IMR-90 (cell line): Measurements from ENCODE around the gene COL13A1. TPM values are rescaled to one million over a fixed set of nuclear protein-coding genes. Genes with fewer than 3 reads are reported as not detected.
A peak's percentile ranks its signal among the peaks of the same experiment; 100 is the strongest.

Experiments used
- ATAC-seq: fragments of 200-7000 bp; cut with Tn5 transposase; 2 replicates; pipeline ENCODE4 v1.9.1; 2020; ENCODE audit warnings: low read depth, mild to moderate bottlenecking, moderate library complexity
- BruUV-seq: library from RNA; stranded (reverse); fragments of 400-500 nt; replicated peaks from 2 replicates; lab custom pipeline; 2021; lab: Mats Ljungman, UMichigan
- CTCF ChIA-PET: fragments of 300-600 bp; formaldehyde crosslinking; extraction: SDS; loops from one replicate; lab custom pipeline; 2021; ENCODE audit warnings: antibody characterized with exemption; lab: Yijun Ruan, JAX
- POLR2A ChIA-PET: fragments of 300-600 bp; sonication (Branson Sonifier 250); formaldehyde crosslinking; loops from one replicate; lab custom pipeline; 2022; ENCODE audit warnings: antibody characterized with exemption; ENCODE audit not compliant: unreplicated experiment; lab: Charles Lee
- DNase-seq: peaks from one replicate; pipeline ENCODE4 v3.0.0; 2013
- H2AFZ ChIP-seq: replicated peaks from 2 replicates; pipeline ENCODE3; 2013; ENCODE audit warnings: low read length, mild to moderate bottlenecking; ENCODE audit not compliant: poor library complexity
- H2AK5ac ChIP-seq: 2 replicates; pipeline ENCODE4 v1.6.1; 2013; ENCODE audit warnings: low read depth, low read length, inconsistent platforms
- H2AK9ac ChIP-seq: replicated peaks from 2 replicates; pipeline ENCODE3; 2013; ENCODE audit warnings: mild to moderate bottlenecking, low read depth, low read length, moderate library complexity; ENCODE audit not compliant: poor library complexity
- H2BK120ac ChIP-seq: 2 replicates; pipeline ENCODE4 v1.6.1; 2013; ENCODE audit warnings: low read depth, low read length, inconsistent platforms
- H2BK15ac ChIP-seq: 3 replicates; pipeline ENCODE4 v1.6.1; 2013; ENCODE audit warnings: low read depth, low read length, inconsistent platforms
- H2BK20ac ChIP-seq: 2 replicates; pipeline ENCODE4 v1.6.1; 2013; ENCODE audit warnings: low read depth, mild to moderate bottlenecking, inconsistent platforms, low read length, moderate library complexity
- H2BK5ac ChIP-seq: 2 replicates; pipeline ENCODE4 v1.6.1; 2013; ENCODE audit warnings: mild to moderate bottlenecking, low read depth, low read length, inconsistent platforms; ENCODE audit not compliant: poor library complexity, severe bottlenecking
- H3K14ac ChIP-seq: replicated peaks from 2 replicates; pipeline ENCODE4 v1.6.1; 2013; ENCODE audit warnings: low read depth, low read length, inconsistent platforms
- H3K18ac ChIP-seq: 2 replicates; pipeline ENCODE4 v1.6.1; 2013; ENCODE audit warnings: low read depth, low read length, control low read depth
- H3K23ac ChIP-seq: 2 replicates; pipeline ENCODE4 v1.6.1; 2013; ENCODE audit warnings: low read depth, low read length, inconsistent platforms
- H3K27ac ChIP-seq: 2 replicates; pipeline ENCODE4 v1.5.1; 2013; ENCODE audit warnings: mild to moderate bottlenecking, control low read depth, low read length; ENCODE audit not compliant: insufficient read depth
- H3K27me3 ChIP-seq: 2 replicates; pipeline ENCODE4 v1.6.1; 2013; ENCODE audit warnings: low read length; ENCODE audit not compliant: control insufficient read depth, insufficient read depth
- H3K36me3 ChIP-seq: 2 replicates; pipeline ENCODE4 v1.6.1; 2013; ENCODE audit warnings: low read length, mixed read lengths; ENCODE audit not compliant: control insufficient read depth, insufficient read depth
- H3K4ac ChIP-seq: 2 replicates; pipeline ENCODE4 v1.6.1; 2013; ENCODE audit warnings: low read depth, low read length, inconsistent platforms
- H3K4me1 ChIP-seq: 2 replicates; pipeline ENCODE4 v1.6.1; 2013; ENCODE audit warnings: low read length, mixed read lengths; ENCODE audit not compliant: control insufficient read depth, insufficient read depth
- H3K4me2 ChIP-seq: 2 replicates; pipeline ENCODE4 v1.6.1; 2013; ENCODE audit warnings: low read depth, mild to moderate bottlenecking, control low read depth, low read length, moderate library complexity
- H3K4me3 ChIP-seq: 2 replicates; pipeline ENCODE4 v1.5.1; 2013; ENCODE audit warnings: low read depth, mild to moderate bottlenecking, control low read depth, low read length, moderate library complexity; ENCODE audit not compliant: insufficient read depth
- H3K56ac ChIP-seq: 2 replicates; pipeline ENCODE4 v1.6.1; 2013; ENCODE audit warnings: low read length, inconsistent platforms; ENCODE audit not compliant: insufficient read depth; ENCODE audit errors: extremely low read depth
- H3K79me1 ChIP-seq, 2 experiments: 2 replicates each; pipeline ENCODE4 v1.6.1; 2013; ENCODE audit warnings: low read length in 2 of 2, inconsistent platforms in 1 of 2, low read depth in 1 of 2
- H3K9ac ChIP-seq: 2 replicates; pipeline ENCODE4 v1.6.1; 2013; ENCODE audit warnings: low read depth, low read length, control low read depth
- H3K9me1 ChIP-seq: 2 replicates; pipeline ENCODE4 v1.6.1; 2013; ENCODE audit warnings: low read length, inconsistent platforms; ENCODE audit not compliant: insufficient read depth
- H3K9me3 ChIP-seq: 2 replicates; pipeline ENCODE4 v1.6.1; 2013; ENCODE audit warnings: low read length; ENCODE audit not compliant: control insufficient read depth, insufficient read depth
- H4K20me1 ChIP-seq: 2 replicates; pipeline ENCODE4 v1.6.1; 2013; ENCODE audit warnings: low read length, inconsistent platforms; ENCODE audit not compliant: insufficient read depth
- H4K5ac ChIP-seq: 2 replicates; pipeline ENCODE4 v1.6.1; 2013; ENCODE audit warnings: mild to moderate bottlenecking, low read depth, low read length, control low read depth
- H4K8ac ChIP-seq, 2 experiments: 2 replicates each; pipeline ENCODE4 v1.6.1; 2013; ENCODE audit warnings: low read depth in 2 of 2, low read length in 2 of 2, control low read depth in 1 of 2, inconsistent platforms in 1 of 2
- H4K91ac ChIP-seq: 2 replicates; pipeline ENCODE4 v1.6.1; 2013; ENCODE audit warnings: low read depth, low read length, inconsistent platforms; ENCODE audit not compliant: insufficient read depth
- FOS ChIP-seq: fragments of 150-350 bp; IDR thresholded peaks from 2 replicates; pipeline ENCODE4 v1.6.1; 2016; ENCODE audit warnings: low read depth, low read length
- NFE2L2 ChIP-seq: fragments of 150-350 bp; IDR thresholded peaks from 2 replicates; pipeline ENCODE4 v1.6.1; 2016; ENCODE audit warnings: low read depth, mild to moderate bottlenecking, low read length
- RFX5 ChIP-seq: IDR thresholded peaks from 2 replicates; pipeline ENCODE4 v1.8.0; 2012; ENCODE audit warnings: low read depth, mild to moderate bottlenecking, low read length, moderate library complexity
- SMC3 ChIP-seq: fragments of 150-350 bp; IDR thresholded peaks from 2 replicates; pipeline ENCODE4 v1.6.1; 2016; ENCODE audit warnings: low read depth, mild to moderate bottlenecking, antibody characterized with exemption, low read length, moderate library complexity
- WGBS, 2 experiments: methylation state at CpG; one replicate each; pipeline versions ENCODE4 v1.1.5 to v1.1.7; 2013; ENCODE audit warnings: missing lambda C conversion rate in 2 of 2; ENCODE audit not compliant: insufficient read length in 1 of 2; ENCODE audit errors: extremely low coverage in 2 of 2; 5-methylcytosine and 5-hydroxymethylcytosine counted together
- dilution Hi-C: fragments of 300-500 bp; cut with HindIII; formaldehyde crosslinking; loops from one replicate; pipeline ENCODE4 v1.14.3; 2018; ENCODE audit warnings: low sequenced_read_pairs; ENCODE audit not compliant: unreplicated experiment
- in situ Hi-C: fragments of 300-500 bp; cut with MboI; formaldehyde crosslinking; loops from 3 replicates; pipeline ENCODE4 v1.14.3; 2019; ENCODE audit warnings: low sequenced_read_pairs, inconsistent platforms, mixed read lengths
- intact Hi-C: fragments of 100-400 bp; cut with micrococcal nuclease; formaldehyde crosslinking; loops from 2 replicates; pipeline ENCODE4 v1.10.0; 2022
- polyA plus RNA-seq, 3 experiments: library from polyadenylated mRNA; depleted of rRNA; stranded (reverse); fragments of >200 nt; gene quantifications; 2 replicates each; pipeline ENCODE4 v1.2.3, GENCODE V29; 2012; ENCODE audit warnings: low replicate concordance in 1 of 3
- total RNA-seq: library from RNA; depleted of rRNA; stranded (reverse); fragments of >200 nt; gene quantifications from 2 replicates; pipeline ENCODE4 v1.2.3, GENCODE V29; 2012

Gene COL13A1
- total and polyA plus RNA-seq, 2 of the 4 experiments (the other 2 are of a cell fraction): 12.2 to 31.3 TPM

- BruUV-seq: no TSS peak
- H3K36me3 ChIP-seq: no peaks in the 10 kb centered on the region
- peak overlapping the region; percentile 19 for H2AFZ ChIP-seq
- no peaks in the 10 kb centered on the region for H3K9me3 ChIP-seq
- TF ChIP-seq RFX5 (no peak), SMC3 (0 out of 2 replicates have a peak, but pooled peaks have one; percentile 10), NFE2L2 (no peak), FOS (0 out of 2 replicates have a peak, but pooled peaks have one; percentile 32)
- H3K14ac ChIP-seq: peak overlapping the region; percentile 77; the same call in 1 of the 2 replicates
- peak overlapping the region; percentile 69; the same call in 1 of the 2 replicates for H3K23ac ChIP-seq
- H2AK9ac ChIP-seq: peak overlapping the region; percentile 71
- H4K20me1 ChIP-seq: no peaks in the 10 kb centered on the region
- no peak overlapping the region for H3K4me3 ChIP-seq
- H3K18ac ChIP-seq: peak overlapping the region; percentile 42
- DNase-seq (peak; percentile 73), ATAC-seq (peak; percentile 75)
- in situ Hi-C loops (no loop called here), dilution Hi-C loops (no loop called here), intact Hi-C loops (no loop called here)
- peak overlapping the region; percentile 11 to 62; a peak in 2 of 4 replicates for H4K8ac ChIP-seq
- peak overlapping the region; percentile 92; the same call in 2 of the 3 replicates for H2BK15ac ChIP-seq
- peak overlapping the region; percentile 84 for H3K4ac ChIP-seq
- H4K91ac ChIP-seq: peak overlapping the region; percentile 86
- H2BK5ac ChIP-seq: peak overlapping the region; percentile 70
- H3K27ac ChIP-seq: peak overlapping the region; percentile 19; the same call in 1 of the 2 replicates
- no peaks in the 10 kb centered on the region for H3K27me3 ChIP-seq
- H3K4me1 ChIP-seq: peaks cover 47% of the 10 kb centered on the region
- ChIA-PET CTCF (no interaction called here), POLR2A (no interaction called here)
- peak overlapping the region; percentile 86 for H2BK120ac ChIP-seq
- H3K9ac ChIP-seq: no peak overlapping the region
- H3K9me1 ChIP-seq: peaks cover 44% of the 10 kb centered on the region
- peak overlapping the region; percentile 88 for H2BK20ac ChIP-seq
- H3K56ac ChIP-seq: peak overlapping the region; percentile 25; the same call in 1 of the 2 replicates
- H4K5ac ChIP-seq: 0 out of 2 replicates have a peak overlapping the region, but pooled peaks have one; percentile 16
- peak overlapping the region; percentile 34; the same call in 1 of the 2 replicates for H3K4me2 ChIP-seq
- WGBS, 2 experiments: 34% methylated on average over 8 of the region's 17 CpGs; no CpG with 5 or more reads in 1 of the 2 experiments
- peaks cover 34 to 81% of the 10 kb centered on the region in 2 experiments for H3K79me1 ChIP-seq
- H2AK5ac ChIP-seq: peak overlapping the region; percentile 94
These were observed 38.1 kb downstream of the COL13A1 start for GRCh38 chr10:69839696-69840345.
